K562 treated with DMSO at 1 percent for 48 hours (cell line): ENCODE results near the gene CATSPER2. TPM values are rescaled to one million over a fixed set of nuclear protein-coding genes. Genes with fewer than 3 reads are reported as not detected.

Source experiments
- total RNA-seq: library from RNA; unstranded; fragments of 300-600 nt; gene quantifications from 2 replicates; pipeline ENCODE4 v1.2.3, GENCODE V29; 2022; ENCODE audit warnings: low replicate concordance; ENCODE audit errors: extremely low read depth

Gene CATSPER2
- total RNA-seq: not detected in 2 replicates

GRCh38 chr15:43648649-43649429, at the start of gene CATSPER2:
TSS of gene CATSPER2 (minus strand) at chr15:43648844. CDS start at chr15:43648061, 783 bp downstream.

GRCh38 chr15:43693148-43694022, 44.7 kb upstream of the CATSPER2 start, which contains the start of gene CKMT1A:
TSS of gene CKMT1A (plus strand) at chr15:43693859. CDS start at chr15:43694051, 192 bp downstream.

GRCh38 chr15:43618700-43619099, 29.9 kb downstream of the CATSPER2 start, which contains the start of gene STRC:
TSS of gene STRC (minus strand) at chr15:43618800. CDS start at chr15:43618722, 78 bp downstream.

GRCh38 chr15:43593328-43594190, 55.1 kb downstream of the CATSPER2 start, which contains the start of gene CKMT1B:
TSS of gene CKMT1B (plus strand) at chr15:43594027. CDS start at chr15:43594219, 192 bp downstream.

GRCh38 chr15:43589778-43590466, 58.7 kb downstream of the CATSPER2 start, which contains the start of gene PPIP5K1:
TSS of gene PPIP5K1 (minus strand) at chr15:43590208. CDS start at chr15:43584504, 5,704 bp downstream.

Other genes starting within 250 kb of the CATSPER2 start
- gene TP53BP1, start 155.7 kb downstream of the CATSPER2 start, total RNA-seq: not detected in 2 replicates
- gene MAP1A, start 131.2 kb downstream of the CATSPER2 start, total RNA-seq: 83.2 TPM in 1 of 2 replicates, not detected in the other
- not detected in 2 replicates for gene PPIP5K1, start 58.6 kb downstream of the CATSPER2 start, total RNA-seq
- gene CKMT1B, start 54.8 kb downstream of the CATSPER2 start, total RNA-seq: not detected in 2 replicates
- not detected in 2 replicates for gene STRC, start 30.0 kb downstream of the CATSPER2 start, total RNA-seq
- gene CKMT1A, start 45.0 kb upstream of the CATSPER2 start, total RNA-seq: not detected in 2 replicates
- gene PDIA3, start 97.6 kb upstream of the CATSPER2 start, total RNA-seq: not detected in 2 replicates
- not detected in 2 replicates for gene ELL3, start 128.1 kb upstream of the CATSPER2 start, total RNA-seq
- 1,029 TPM in 1 of 2 replicates, not detected in the other for gene SERF2, start 143.5 kb upstream of the CATSPER2 start, total RNA-seq
- gene SERINC4, start 151.4 kb upstream of the CATSPER2 start, total RNA-seq: not detected in 2 replicates
- not detected in 2 replicates for gene HYPK, start 151.8 kb upstream of the CATSPER2 start, total RNA-seq
- 183 TPM in 1 of 2 replicates, not detected in the other for gene MFAP1, start 175.8 kb upstream of the CATSPER2 start, total RNA-seq
- gene WDR76, start 178.2 kb upstream of the CATSPER2 start, total RNA-seq: not detected in 2 replicates